AG09319 (cell line): ENCODE data around the gene UBE2A.

ENCODE experiments used
- DNase-seq: peaks from one replicate; pipeline ENCODE4 v3.0.0-alpha.2; 2010; ENCODE audit warnings: low read depth; ENCODE audit errors: extremely low read depth
- CTCF ChIP-seq: IDR thresholded peaks from 2 replicates; pipeline ENCODE4 v1.5.1; 2011; ENCODE audit warnings: low read depth, mild to moderate bottlenecking, inconsistent platforms, low read length, moderate library complexity

UBE2A gene

GRCh38 chrX:119574394-119575266 is at the start of gene UBE2A:
Gene UBE2A, plus strand, starts transcription at chrX:119574563. Its CDS starts 149 bp downstream, at chrX:119574712.
- peak; percentile 32 for TF ChIP-seq CTCF
- peak; percentile 84 for DNase-seq

DNA sequence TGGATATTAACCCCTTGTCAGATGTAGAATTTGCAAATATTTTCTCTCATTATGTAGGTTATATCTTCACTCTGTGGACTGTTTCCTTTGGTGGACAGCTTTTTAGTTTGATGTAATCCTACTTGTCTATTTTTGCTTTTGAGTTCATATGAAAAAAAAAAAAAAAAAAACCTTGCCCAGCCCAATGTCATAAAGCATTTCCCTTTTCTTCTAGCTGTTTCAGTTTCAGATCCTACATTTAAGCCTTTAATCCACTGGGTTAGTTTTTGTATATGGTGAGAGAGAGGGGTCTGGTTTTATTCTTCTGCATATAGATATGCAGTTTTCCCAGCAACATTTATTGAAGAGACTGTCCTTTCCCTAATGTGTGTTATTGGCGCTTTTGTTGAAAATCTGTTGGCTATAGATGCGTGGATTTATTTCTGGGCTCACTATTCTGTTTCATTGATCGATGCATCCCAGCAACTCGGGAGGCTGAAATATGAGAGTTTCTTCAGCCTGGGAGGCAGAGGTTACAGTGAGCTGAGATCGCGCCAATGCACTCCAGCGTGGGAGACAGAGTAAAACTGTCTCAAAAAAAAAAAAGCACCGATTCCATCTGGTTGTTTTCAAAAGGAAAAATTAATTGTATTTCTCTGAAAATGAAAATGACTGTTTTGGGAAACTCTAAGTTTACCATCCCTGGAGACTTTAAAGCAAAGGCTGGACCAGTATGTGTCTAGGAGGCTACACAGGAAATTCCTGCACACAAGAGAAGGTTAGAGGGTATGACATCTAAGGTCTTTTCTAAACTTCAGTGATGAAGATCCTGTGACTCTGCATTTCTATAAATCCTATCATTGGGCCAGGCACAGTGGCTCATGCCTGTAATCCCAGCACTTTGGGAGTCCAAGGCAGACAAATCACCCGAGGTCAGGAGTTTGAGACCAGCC is 44.8 kb upstream of the UBE2A start:
- no peak for TF ChIP-seq CTCF
- DNase-seq = no peak

- DNase-seq = no peak
- no peak for TF ChIP-seq CTCF
Observed at GRCh38 chrX:119537487-119537886, 36.9 kb upstream of the UBE2A start.

- no peak for TF ChIP-seq CTCF
- DNase-seq = no peak
Observed at GRCh38 chrX:119539872-119540271, 34.5 kb upstream of the UBE2A start.

DNA sequence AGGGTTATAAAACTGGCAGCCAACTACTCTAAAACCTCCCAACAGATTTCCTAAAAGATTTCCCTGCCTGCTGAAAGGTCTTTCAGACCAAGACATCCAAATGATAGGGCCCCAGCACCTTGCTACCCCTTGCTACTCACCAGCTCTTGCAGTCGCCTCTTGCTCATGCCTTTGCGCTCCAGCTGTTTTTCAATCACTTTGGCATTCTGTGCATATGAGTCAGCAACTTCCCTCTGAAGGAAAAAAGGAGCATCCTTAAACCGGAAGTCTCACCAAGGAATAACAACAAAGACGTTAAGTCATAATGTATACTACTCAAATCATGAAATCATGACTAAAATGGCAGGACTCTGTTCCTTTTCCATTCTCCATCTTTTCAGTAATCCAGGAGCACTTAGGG is 33.2 kb upstream of the UBE2A start:
- TF ChIP-seq CTCF = no peak
- DNase-seq = no peak

- DNase-seq = no peak
- no peak for TF ChIP-seq CTCF
Observed at GRCh38 chrX:119549327-119550016, 24.9 kb upstream of the UBE2A start.
